Tibial nerve (tissue), 4 donors: ENCODE measurements around the gene VAT1L.

Source experiments
- EP300 ChIP-seq, 2 donors: sonication (generic); formaldehyde crosslinking; IDR thresholded peaks; one replicate each; pipeline ENCODE4 v1.6.1; 2017; ENCODE audit warnings: antibody characterized with exemption in 2 of 2, mild to moderate bottlenecking in 1 of 2
- TF ChIP-seq, protein P1 (sequence below), 5 experiments: fragments of 200-600 bp in 3 of 5; fragments of 450-650 bp in 2 of 5; sonication (generic) in 3 of 5; IDR thresholded peaks; one replicate each; pipeline ENCODE4 v1.5.1; 2016 to 2019; ENCODE audit warnings: antibody characterized with exemption in 5 of 5, mild to moderate bottlenecking in 3 of 5, moderate library complexity in 2 of 5

DNA sequence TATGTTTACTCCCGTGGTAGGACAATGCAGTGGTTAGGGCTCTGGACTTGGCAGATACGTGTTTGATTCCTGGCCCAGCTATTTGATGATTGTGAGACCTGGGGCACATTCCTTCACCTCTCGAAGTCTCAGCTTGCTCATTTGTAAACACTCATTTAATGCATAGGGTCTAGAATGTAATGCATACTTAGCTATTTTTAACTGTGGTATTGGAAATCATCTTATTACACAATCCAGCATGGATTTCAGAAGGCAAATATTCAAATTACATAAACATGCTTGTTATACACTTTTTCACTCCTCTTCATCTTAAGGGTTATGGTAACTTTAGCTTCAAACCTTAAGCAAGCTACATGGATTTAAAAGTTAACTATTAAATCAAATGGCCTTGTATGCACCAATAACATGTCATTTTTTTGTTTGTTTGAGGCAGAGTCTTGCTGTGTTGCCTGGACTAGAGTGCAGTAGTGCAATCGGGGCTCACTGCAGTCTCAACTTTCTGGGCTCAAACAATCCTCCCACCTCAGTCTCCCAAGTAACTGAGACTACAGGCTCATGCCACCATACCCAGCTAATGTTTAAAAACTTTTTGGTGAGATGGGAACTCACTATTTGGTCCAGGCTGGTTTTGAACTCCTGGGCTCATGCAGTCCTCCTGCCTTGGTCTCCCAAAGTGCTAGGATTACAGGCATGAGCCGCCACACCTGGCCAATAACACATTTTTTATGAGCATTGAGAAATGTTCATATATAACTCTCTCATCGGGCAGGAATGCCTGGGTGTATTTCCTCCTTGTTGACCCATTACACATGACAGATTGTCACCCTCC lies 52.5 kb downstream of the VAT1L start:
- TF ChIP-seq, protein P1, sequence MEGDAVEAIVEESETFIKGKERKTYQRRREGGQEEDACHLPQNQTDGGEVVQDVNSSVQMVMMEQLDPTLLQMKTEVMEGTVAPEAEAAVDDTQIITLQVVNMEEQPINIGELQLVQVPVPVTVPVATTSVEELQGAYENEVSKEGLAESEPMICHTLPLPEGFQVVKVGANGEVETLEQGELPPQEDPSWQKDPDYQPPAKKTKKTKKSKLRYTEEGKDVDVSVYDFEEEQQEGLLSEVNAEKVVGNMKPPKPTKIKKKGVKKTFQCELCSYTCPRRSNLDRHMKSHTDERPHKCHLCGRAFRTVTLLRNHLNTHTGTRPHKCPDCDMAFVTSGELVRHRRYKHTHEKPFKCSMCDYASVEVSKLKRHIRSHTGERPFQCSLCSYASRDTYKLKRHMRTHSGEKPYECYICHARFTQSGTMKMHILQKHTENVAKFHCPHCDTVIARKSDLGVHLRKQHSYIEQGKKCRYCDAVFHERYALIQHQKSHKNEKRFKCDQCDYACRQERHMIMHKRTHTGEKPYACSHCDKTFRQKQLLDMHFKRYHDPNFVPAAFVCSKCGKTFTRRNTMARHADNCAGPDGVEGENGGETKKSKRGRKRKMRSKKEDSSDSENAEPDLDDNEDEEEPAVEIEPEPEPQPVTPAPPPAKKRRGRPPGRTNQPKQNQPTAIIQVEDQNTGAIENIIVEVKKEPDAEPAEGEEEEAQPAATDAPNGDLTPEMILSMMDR (IDR thresholded peaks at IDR 0.05) = no peak
- TF ChIP-seq EP300 (IDR thresholded peaks at IDR 0.05) = no peak
